ENCODE data around the gene RAP1GDS1.

- TF ChIP-seq CTCF (IDR thresholded peaks at IDR 0.05): no peak
- no peak for TF ChIP-seq EP300 (IDR thresholded peaks at IDR 0.05)
- TF ChIP-seq POLR2A (IDR thresholded peaks at IDR 0.05; ENCODE audit: low read depth): no peak
- TF ChIP-seq POLR2AphosphoS5 (IDR thresholded peaks at IDR 0.05): no peak
Observed at GRCh38 chr4:98352396-98352795, 91.2 kb downstream of the RAP1GDS1 start.

Data from esophagus muscularis mucosa (tissue), 4 donors.